ENCODE measurements around the gene CNTN4.

Gene CNTN4

GRCh38 chr3:3066910-3067309 lies 968.2 kb downstream of the CNTN4 start:
- peak overlapping the region; percentile 53 for H3K9ac ChIP-seq (ENCODE audit: low read length)
- H3K27me3 ChIP-seq (ENCODE audit: low read depth, low read length) = no peaks in the 10 kb centered on the region
- H3K27ac ChIP-seq (ENCODE audit: low read length) = peak overlapping the region; percentile 81
- H3K36me3 ChIP-seq (replicated peaks; ENCODE audit: low read depth, low read length) = no peaks in the 10 kb centered on the region
- H4K20me1 ChIP-seq (ENCODE audit: insufficient read depth, low read length) = no peaks in the 10 kb centered on the region
- H3K9me3 ChIP-seq (ENCODE audit: insufficient read depth, low read length) = no peaks in the 10 kb centered on the region
- H3K4me3 ChIP-seq (ENCODE audit: low read length) = peak overlapping the region; percentile 64
- no peak for TF ChIP-seq EZH2phosphoT487 (IDR thresholded peaks at IDR 0.05; ENCODE audit: low read depth)
- H3K79me2 ChIP-seq (ENCODE audit: low read length) = no peaks in the 10 kb centered on the region
- 0 out of 2 replicates have a peak overlapping the region, but pooled peaks have one; percentile 4 for H2AFZ ChIP-seq (ENCODE audit: low read depth, low read length)
- H3K4me1 ChIP-seq (ENCODE audit: low read length) = peaks cover 36% of the 10 kb centered on the region
- peak overlapping the region; percentile 94 for H3K4me2 ChIP-seq (ENCODE audit: low read length)

DNA sequence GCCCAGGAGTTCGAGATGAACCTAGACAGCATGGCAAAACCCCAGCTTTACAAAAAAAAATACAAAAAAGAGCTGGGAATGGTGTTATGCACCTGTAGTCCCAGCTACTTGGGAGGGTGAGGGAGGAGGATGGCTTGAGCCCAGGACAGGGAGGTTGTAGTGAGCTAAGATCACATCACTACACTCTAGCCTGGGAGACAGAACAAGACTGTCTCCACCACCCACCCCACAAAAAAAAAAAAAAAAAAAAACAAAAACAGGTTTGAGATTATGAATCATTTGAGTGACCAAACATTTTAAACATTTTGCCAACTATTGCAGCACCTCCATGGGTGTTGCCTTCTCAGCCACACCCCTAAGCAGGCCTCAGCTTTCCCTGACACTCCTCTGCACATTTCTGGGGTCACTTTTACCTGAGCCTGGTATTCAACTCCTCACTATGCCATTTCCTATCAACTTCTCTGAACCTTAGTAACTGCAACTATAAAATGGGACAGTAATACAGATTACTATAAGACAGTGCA lies 969.8 kb downstream of the CNTN4 start:
- Histone ChIP-seq H3K4me3 (ENCODE audit: low read length) (no peak overlapping the region), H3K36me3 (replicated peaks; ENCODE audit: low read depth, low read length) (no peaks in the 10 kb centered on the region), H3K27ac (ENCODE audit: low read length) (no peak overlapping the region), H4K20me1 (ENCODE audit: insufficient read depth, low read length) (no peaks in the 10 kb centered on the region), H3K4me1 (ENCODE audit: low read length) (peaks cover 36% of the 10 kb centered on the region), H3K79me2 (ENCODE audit: low read length) (no peaks in the 10 kb centered on the region), H3K9ac (ENCODE audit: low read length) (no peak overlapping the region), H3K4me2 (ENCODE audit: low read length) (no peak overlapping the region), H2AFZ (ENCODE audit: low read depth, low read length) (no peak overlapping the region), H3K9me3 (ENCODE audit: insufficient read depth, low read length) (no peaks in the 10 kb centered on the region), H3K27me3 (ENCODE audit: low read depth, low read length) (no peaks in the 10 kb centered on the region)
- TF ChIP-seq CTCF (IDR thresholded peaks at IDR 0.05; ENCODE audit: low read depth, low read length) (no peak), EZH2phosphoT487 (IDR thresholded peaks at IDR 0.05; ENCODE audit: low read depth) (no peak)

DNA sequence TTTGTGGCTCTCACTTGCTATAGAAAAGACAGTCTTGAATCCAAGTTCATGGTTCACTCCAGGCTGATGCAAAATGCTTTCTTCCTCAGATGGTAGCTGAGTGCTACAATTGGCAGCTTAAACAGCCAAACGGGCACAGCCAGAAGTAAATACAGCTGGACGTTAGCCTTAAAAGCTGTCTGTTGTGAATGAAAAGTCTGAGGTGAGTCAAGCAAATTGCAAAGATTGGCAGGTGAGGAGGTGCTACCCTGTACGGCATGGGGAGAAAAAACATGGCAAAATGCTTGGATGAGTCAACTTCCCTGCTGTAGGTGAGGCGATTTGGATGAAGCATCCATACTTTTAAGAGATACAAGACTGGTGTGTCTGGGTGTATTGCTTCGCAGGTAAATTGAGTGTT lies 971.1 kb downstream of the CNTN4 start:
- Histone ChIP-seq H4K20me1 (ENCODE audit: insufficient read depth, low read length) (no peaks in the 10 kb centered on the region), H3K4me1 (ENCODE audit: low read length) (peaks cover 41% of the 10 kb centered on the region), H3K4me3 (ENCODE audit: low read length) (no peak overlapping the region), H3K27ac (ENCODE audit: low read length) (no peak overlapping the region), H3K4me2 (ENCODE audit: low read length) (no peak overlapping the region), H3K36me3 (replicated peaks; ENCODE audit: low read depth, low read length) (no peaks in the 10 kb centered on the region), H2AFZ (ENCODE audit: low read depth, low read length) (no peak overlapping the region), H3K9ac (ENCODE audit: low read length) (no peak overlapping the region), H3K79me2 (ENCODE audit: low read length) (no peaks in the 10 kb centered on the region), H3K27me3 (ENCODE audit: low read depth, low read length) (no peaks in the 10 kb centered on the region), H3K9me3 (ENCODE audit: insufficient read depth, low read length) (no peaks in the 10 kb centered on the region)
- no peak for TF ChIP-seq CTCF (IDR thresholded peaks at IDR 0.05; ENCODE audit: low read depth, low read length)
- no peak for TF ChIP-seq EZH2phosphoT487 (IDR thresholded peaks at IDR 0.05; ENCODE audit: low read depth)

- H4K20me1 ChIP-seq (ENCODE audit: insufficient read depth, low read length) = no peaks in the 10 kb centered on the region
- no peak overlapping the region for H3K27ac ChIP-seq (ENCODE audit: low read length)
- no peaks in the 10 kb centered on the region for H3K9me3 ChIP-seq (ENCODE audit: insufficient read depth, low read length)
- H3K36me3 ChIP-seq (replicated peaks; ENCODE audit: low read depth, low read length) = no peaks in the 10 kb centered on the region
- no peak overlapping the region for H2AFZ ChIP-seq (ENCODE audit: low read depth, low read length)
- H3K79me2 ChIP-seq (ENCODE audit: low read length) = no peaks in the 10 kb centered on the region
- TF ChIP-seq CTCF (IDR thresholded peaks at IDR 0.05; ENCODE audit: low read depth, low read length) (no peak), EZH2phosphoT487 (IDR thresholded peaks at IDR 0.05; ENCODE audit: low read depth) (no peak)
- H3K27me3 ChIP-seq (ENCODE audit: low read depth, low read length) = no peaks in the 10 kb centered on the region
- peaks cover 35% of the 10 kb centered on the region for H3K4me1 ChIP-seq (ENCODE audit: low read length)
- H3K4me2 ChIP-seq (ENCODE audit: low read length) = no peak overlapping the region
- no peak overlapping the region for H3K4me3 ChIP-seq (ENCODE audit: low read length)
- H3K9ac ChIP-seq (ENCODE audit: low read length) = no peak overlapping the region
Observed at GRCh38 chr3:3071136-3071535, 972.5 kb downstream of the CNTN4 start.

Measured in OCI-LY3 (cell line).